ENCODE measurements around the gene ZNF492.

- TF ChIP-seq EZH2 (optimal IDR thresholded peaks at IDR 0.05; ENCODE audit: low read depth, low read length) (no peak), CTCF (IDR thresholded peaks at IDR 0.05; ENCODE audit: low read length) (no peak), EZH2phosphoT487 (IDR thresholded peaks at IDR 0.05; ENCODE audit: low read length) (no peak)
These were observed 31.4 kb upstream of the ZNF492 start for GRCh38 chr19:22602631-22603272.
